Activated CD4-positive, alpha-beta T cell treated with anti-CD3 and anti-CD28 coated beads, Interleukin-2, amount 10 ng/mL, durations not matched to agents 7 days and 5 days (primary cell): ENCODE results near the gene FAM20C. TPM values are rescaled to one million over a fixed set of nuclear protein-coding genes. Genes with fewer than 3 reads are reported as not detected.
"Not testable (repeated sequence)": the region's sequence is repeated elsewhere in the genome, so short reads cannot be mapped to it uniquely, and the experiment has no call there.

Experiments
- CTCF ChIA-PET: fragments of 350-600 bp; sonication (Branson Sonifier 250); formaldehyde crosslinking; loops from one replicate; lab custom pipeline; 2021; ENCODE audit warnings: antibody characterized with exemption; lab: Charles Lee
- POLR2A ChIA-PET: fragments of 350-600 bp; sonication (Branson Sonifier 250); formaldehyde crosslinking; loops from one replicate; lab custom pipeline; 2021; ENCODE audit warnings: antibody characterized with exemption; lab: Charles Lee
- DNase-seq: peaks from one replicate; pipeline ENCODE4 v3.0.0-alpha.2; 2020
- H3K27ac Mint-ChIP-seq: one replicate; pipeline ENCODE4 v1.8.0; 2021; ENCODE audit warnings: mild to moderate bottlenecking, moderate library complexity, mixed read lengths
- H3K27me3 Mint-ChIP-seq: one replicate; pipeline ENCODE4 v1.8.0; 2021; ENCODE audit warnings: mixed read lengths
- H3K36me3 Mint-ChIP-seq: one replicate; pipeline ENCODE4 v1.8.0; 2021; ENCODE audit warnings: low read depth, mixed read lengths
- H3K4me1 Mint-ChIP-seq: one replicate; pipeline ENCODE4 v1.8.0; 2021; ENCODE audit warnings: mixed read lengths
- H3K4me3 Mint-ChIP-seq: one replicate; pipeline ENCODE4 v1.8.0; 2021; ENCODE audit warnings: mild to moderate bottlenecking, moderate library complexity, mixed read lengths
- H3K9me3 Mint-ChIP-seq: one replicate; pipeline ENCODE4 v1.8.0; 2021; ENCODE audit warnings: mixed read lengths
- total RNA-seq, 2 experiments: library from RNA; stranded (reverse); gene quantifications; one replicate each; pipeline ENCODE4 v1.2.3, GENCODE V29; 2021

FAM20C gene
- total RNA-seq, 2 experiments from 2014 or later = 0.29 to 0.47 TPM

DNA sequence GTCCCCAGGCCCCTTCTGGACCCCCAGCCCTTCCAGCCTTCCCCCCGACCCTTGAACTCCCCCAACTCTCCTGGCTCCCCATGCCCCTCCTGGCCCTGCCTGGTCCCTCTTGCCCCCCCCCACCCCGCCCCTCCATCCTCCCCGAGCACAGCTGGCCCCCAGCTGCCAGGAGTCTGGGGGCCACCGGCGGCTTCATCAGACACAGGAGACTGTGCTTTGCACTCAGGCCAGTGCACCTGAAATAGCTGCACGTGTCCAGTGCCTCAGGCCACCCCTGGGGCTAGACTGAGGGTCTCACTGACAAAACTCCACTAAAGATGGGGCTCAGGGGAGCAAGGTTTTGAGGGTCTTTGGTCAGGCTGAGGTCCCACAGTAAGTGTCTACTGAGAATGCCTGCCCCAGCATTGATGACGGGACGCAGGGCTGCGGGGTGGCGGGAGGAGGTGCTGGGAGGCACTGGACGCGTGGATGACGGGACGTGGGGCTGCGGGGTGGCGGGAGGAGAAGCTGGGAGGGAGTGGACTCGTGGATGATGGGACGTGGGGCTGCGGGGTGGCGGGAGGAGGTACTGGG, 104.1 kb downstream of the FAM20C start:
- H3K4me1 Mint-ChIP-seq = no peaks in the 10 kb centered on the region
- peaks cover 14% of the 10 kb centered on the region for H3K27me3 Mint-ChIP-seq
- no peak overlapping the region for H3K27ac Mint-ChIP-seq
- ChIA-PET POLR2A (no interaction called here), CTCF (no interaction called here)
- H3K36me3 Mint-ChIP-seq = no peaks in the 10 kb centered on the region
- DNase-seq = no peak
- H3K4me3 Mint-ChIP-seq = no peak overlapping the region
- H3K9me3 Mint-ChIP-seq = no peaks in the 10 kb centered on the region

- H3K27me3 Mint-ChIP-seq, H3K4me1 Mint-ChIP-seq, H3K4me3 Mint-ChIP-seq, CTCF ChIA-PET, POLR2A ChIA-PET, H3K36me3 Mint-ChIP-seq, H3K9me3 Mint-ChIP-seq, DNase-seq, H3K27ac Mint-ChIP-seq: not testable (repeated sequence)
Measured at GRCh38 chr7:297141-297540, 104.8 kb downstream of the FAM20C start.

GRCh38 chr7:297611-298374, 105.4 kb downstream of the FAM20C start:
- H3K36me3 Mint-ChIP-seq = no peaks in the 10 kb centered on the region
- no peaks in the 10 kb centered on the region for H3K4me1 Mint-ChIP-seq
- DNase-seq = no peak
- H3K27ac Mint-ChIP-seq = no peak overlapping the region
- peaks cover 4% of the 10 kb centered on the region for H3K27me3 Mint-ChIP-seq
- CTCF ChIA-PET = no interaction called here
- POLR2A ChIA-PET = no interaction called here
- H3K9me3 Mint-ChIP-seq = no peaks in the 10 kb centered on the region
- no peak overlapping the region for H3K4me3 Mint-ChIP-seq

DNA sequence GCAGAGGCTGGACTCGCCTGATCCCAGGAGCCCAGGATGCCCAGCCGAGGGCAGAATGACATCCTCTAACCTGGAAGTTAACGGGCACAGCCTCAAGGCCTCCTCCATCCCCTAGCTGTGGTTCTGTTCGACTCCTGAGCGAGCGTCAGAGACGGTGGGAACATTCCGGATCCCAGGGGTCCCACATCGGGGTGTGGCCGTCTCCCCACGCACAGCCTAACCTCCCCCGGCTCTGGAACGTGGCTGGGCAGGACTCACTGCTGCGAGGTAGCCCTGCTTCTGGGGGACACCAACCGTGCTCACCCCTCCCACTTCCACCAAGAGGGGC, 106.0 kb downstream of the FAM20C start:
- no peaks in the 10 kb centered on the region for H3K4me1 Mint-ChIP-seq

DNA sequence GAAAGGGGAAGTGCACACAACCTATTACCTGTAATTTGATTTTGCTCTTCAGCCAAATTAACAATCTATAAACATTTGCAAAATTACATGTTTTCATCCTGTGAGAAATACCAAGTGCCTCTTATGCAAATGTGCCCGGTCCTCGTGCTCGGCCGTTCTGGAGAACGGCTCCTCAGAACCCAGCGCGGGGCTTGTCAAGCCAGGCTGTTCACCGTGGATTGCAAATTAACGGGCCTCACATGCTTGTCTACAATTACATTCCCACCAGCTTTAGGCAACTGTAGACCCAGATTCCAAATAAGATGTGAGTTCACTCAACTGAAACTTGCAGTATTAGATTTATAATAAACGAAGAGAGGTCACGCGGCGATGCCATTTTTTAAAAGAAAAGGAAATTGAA, 106.4 kb downstream of the FAM20C start:
- POLR2A ChIA-PET = no interaction called here
- Mint-ChIP-seq H3K4me1 (no peaks in the 10 kb centered on the region), H3K27me3 (no peaks in the 10 kb centered on the region), H3K9me3 (no peaks in the 10 kb centered on the region), H3K4me3 (no peak overlapping the region), H3K27ac (no peak overlapping the region), H3K36me3 (no peaks in the 10 kb centered on the region)
- CTCF ChIA-PET = no interaction called here
- no peak for DNase-seq

More for the DNA sequence above, 106.0 kb downstream of the FAM20C start:
- Mint-ChIP-seq H3K9me3 (no peaks in the 10 kb centered on the region), H3K36me3 (no peaks in the 10 kb centered on the region), H3K4me3 (no peak overlapping the region), H3K27ac (no peak overlapping the region), H3K27me3 (no peaks in the 10 kb centered on the region)
- ChIA-PET POLR2A (no interaction called here), CTCF (no interaction called here)
- DNase-seq = no peak

DNA sequence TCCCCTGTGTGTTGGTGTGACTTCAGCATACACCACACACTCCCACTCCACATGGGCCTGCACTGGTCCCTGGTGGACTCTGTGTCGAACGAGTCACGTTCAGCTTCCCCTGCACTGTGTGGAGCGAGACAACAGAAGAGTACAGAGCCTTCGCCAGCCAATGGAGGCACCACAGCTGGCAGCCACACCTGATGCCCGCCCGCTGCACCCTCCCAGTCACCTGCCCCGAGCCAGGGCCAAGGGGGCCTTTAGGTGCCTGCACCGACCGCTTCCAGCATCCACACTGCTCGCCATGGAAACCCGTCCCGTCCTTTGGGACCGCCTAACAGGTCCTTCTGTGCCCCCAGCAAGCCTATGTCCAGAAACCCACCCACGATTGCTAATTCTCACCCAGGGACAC, 106.8 kb downstream of the FAM20C start:
- Mint-ChIP-seq H3K4me1 (no peaks in the 10 kb centered on the region), H3K27ac (no peak overlapping the region), H3K9me3 (no peaks in the 10 kb centered on the region), H3K4me3 (no peak overlapping the region), H3K27me3 (no peaks in the 10 kb centered on the region), H3K36me3 (no peaks in the 10 kb centered on the region)
- ChIA-PET POLR2A (no interaction called here), CTCF (no interaction called here)
- DNase-seq = no peak

DNA sequence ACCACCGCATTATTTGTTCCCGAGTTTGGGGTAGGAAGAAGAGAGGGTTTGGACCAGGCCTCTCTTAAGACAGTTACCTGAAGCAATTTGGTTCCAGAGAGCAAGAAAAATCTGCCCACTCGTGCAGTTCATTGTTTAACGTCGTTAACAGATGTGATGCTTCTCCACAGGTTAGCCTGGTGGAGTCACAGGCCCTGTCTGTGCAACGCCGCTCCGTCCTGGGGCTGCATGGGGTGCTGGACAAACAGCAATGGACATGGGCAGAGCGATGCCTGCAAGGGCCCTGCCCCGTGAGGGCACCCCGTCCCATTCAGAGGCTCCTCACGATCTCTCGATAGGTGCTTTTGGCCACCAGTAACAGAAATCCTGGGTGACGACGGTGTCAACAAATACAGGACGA, 107.3 kb downstream of the FAM20C start:
- POLR2A ChIA-PET = no interaction called here
- Mint-ChIP-seq H3K27me3 (no peaks in the 10 kb centered on the region), H3K4me3 (no peak overlapping the region), H3K9me3 (peaks cover 4% of the 10 kb centered on the region), H3K36me3 (no peaks in the 10 kb centered on the region), H3K27ac (no peak overlapping the region), H3K4me1 (no peaks in the 10 kb centered on the region)
- CTCF ChIA-PET = no interaction called here
- no peak for DNase-seq

GRCh38 chr7:300048-300447, 107.7 kb downstream of the FAM20C start:
- H3K27me3 Mint-ChIP-seq = no peaks in the 10 kb centered on the region
- H3K36me3 Mint-ChIP-seq = no peaks in the 10 kb centered on the region
- POLR2A ChIA-PET = no interaction called here
- CTCF ChIA-PET = no interaction called here
- no peak for DNase-seq
- H3K4me3 Mint-ChIP-seq = no peak overlapping the region
- no peak overlapping the region for H3K27ac Mint-ChIP-seq
- H3K9me3 Mint-ChIP-seq = peaks cover 4% of the 10 kb centered on the region
- H3K4me1 Mint-ChIP-seq = no peaks in the 10 kb centered on the region

GRCh38 chr7:300546-301290, 108.3 kb downstream of the FAM20C start:
- ChIA-PET POLR2A (no interaction called here), CTCF (no interaction called here)
- H3K9me3 Mint-ChIP-seq = peaks cover 4% of the 10 kb centered on the region
- no peak overlapping the region for H3K4me3 Mint-ChIP-seq
- H3K36me3 Mint-ChIP-seq = no peaks in the 10 kb centered on the region
- H3K4me1 Mint-ChIP-seq = no peaks in the 10 kb centered on the region
- no peak for DNase-seq
- no peak overlapping the region for H3K27ac Mint-ChIP-seq
- H3K27me3 Mint-ChIP-seq = no peaks in the 10 kb centered on the region

DNA sequence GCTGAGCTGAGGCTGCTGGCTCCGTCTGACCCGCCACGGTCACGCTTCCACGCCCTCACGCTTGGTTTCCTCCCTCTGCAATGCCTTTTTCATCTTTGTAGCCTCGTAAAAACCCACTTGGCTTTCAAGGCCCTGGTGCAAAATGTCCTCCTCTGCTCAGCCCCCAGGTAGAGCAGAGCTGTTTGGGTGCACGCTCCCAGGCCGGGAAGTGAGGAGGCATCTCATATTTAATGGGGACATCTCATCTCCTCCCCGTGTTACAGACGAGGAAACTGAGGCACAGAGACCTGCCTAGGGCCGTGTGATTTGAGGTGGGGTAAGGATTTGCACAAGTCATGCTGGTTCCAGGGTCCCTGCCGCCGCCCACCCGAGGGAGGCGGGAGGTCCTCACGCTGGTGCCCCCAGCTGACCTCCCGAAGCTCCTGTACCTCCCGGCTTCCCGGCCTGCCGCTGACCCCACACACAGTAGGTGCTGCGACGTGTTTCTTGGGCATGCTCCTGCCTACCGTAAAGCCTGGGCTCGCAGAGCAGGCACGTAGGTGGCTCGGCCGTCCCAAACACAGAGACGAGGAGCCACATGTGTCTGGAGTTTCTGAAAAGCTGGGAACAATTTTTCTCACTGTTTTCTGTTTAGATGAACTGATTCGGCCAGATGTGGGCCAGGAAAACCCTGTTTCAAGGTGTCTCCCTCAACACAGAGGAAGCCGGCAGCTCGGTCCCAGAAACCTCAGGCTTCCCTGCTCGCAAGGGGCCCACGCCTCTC, 109.1 kb downstream of the FAM20C start:
- Mint-ChIP-seq H3K9me3 (peaks cover 4% of the 10 kb centered on the region), H3K36me3 (no peaks in the 10 kb centered on the region), H3K27me3 (no peaks in the 10 kb centered on the region), H3K4me1 (no peaks in the 10 kb centered on the region), H3K4me3 (no peak overlapping the region), H3K27ac (no peak overlapping the region)
- DNase-seq = no peak
- POLR2A ChIA-PET = no interaction called here
- CTCF ChIA-PET = no interaction called here

GRCh38 chr7:302054-302992, 110.0 kb downstream of the FAM20C start:
- no peak overlapping the region for H3K27ac Mint-ChIP-seq
- ChIA-PET POLR2A (no interaction called here), CTCF (interaction anchor here (0.6 kb wide), 1 partner anchor 278 kb away, joined by 3 read pairs; no protein-coding TSS in a partner anchor)
- no peaks in the 10 kb centered on the region for H3K4me1 Mint-ChIP-seq
- H3K4me3 Mint-ChIP-seq = no peak overlapping the region
- H3K9me3 Mint-ChIP-seq = peaks cover 4% of the 10 kb centered on the region
- DNase-seq = no peak
- H3K27me3 Mint-ChIP-seq = no peaks in the 10 kb centered on the region
- no peaks in the 10 kb centered on the region for H3K36me3 Mint-ChIP-seq

- no peaks in the 10 kb centered on the region for H3K27me3 Mint-ChIP-seq
- H3K9me3 Mint-ChIP-seq = peaks cover 4% of the 10 kb centered on the region
- H3K27ac Mint-ChIP-seq = no peak overlapping the region
- ChIA-PET CTCF (interaction anchor here (0.6 kb wide), 1 partner anchor 277 kb away, joined by 3 read pairs; no protein-coding TSS in a partner anchor), POLR2A (no interaction called here)
- H3K4me1 Mint-ChIP-seq = no peaks in the 10 kb centered on the region
- no peak for DNase-seq
- no peaks in the 10 kb centered on the region for H3K36me3 Mint-ChIP-seq
- no peak overlapping the region for H3K4me3 Mint-ChIP-seq
Measured at GRCh38 chr7:303425-303824, 111.1 kb downstream of the FAM20C start.
